Smooth muscle cell (in vitro differentiated cells): ENCODE measurements around the gene CPT1A. TPM values are rescaled to one million over a fixed set of nuclear protein-coding genes. Genes with fewer than 3 reads are reported as not detected.

Source experiments
- DNase-seq: peaks from one replicate; lab custom pipeline; 2025; ENCODE audit not compliant: unreplicated experiment; lab: John Stamatoyannopoulos, UW
- H2AFZ ChIP-seq: fragments of 200-600 bp; sonication (generic); 2 replicates; pipeline ENCODE4 v1.6.0; 2016; ENCODE audit warnings: antibody characterized with exemption, low read depth, mild to moderate bottlenecking
- H3F3A ChIP-seq: fragments of 200-600 bp; sonication (generic); 2 replicates; pipeline ENCODE4 v1.6.0; 2017; ENCODE audit warnings: antibody characterized with exemption, low read depth
- H3K27ac ChIP-seq: fragments of 200-600 bp; sonication (generic); 2 replicates; pipeline ENCODE4 v1.5.1; 2016; ENCODE audit warnings: low read depth, mild to moderate bottlenecking
- H3K27me3 ChIP-seq: fragments of 200-600 bp; sonication (generic); 2 replicates; pipeline ENCODE4 v1.6.1; 2016; ENCODE audit warnings: low read depth, mild to moderate bottlenecking
- H3K36me3 ChIP-seq: fragments of 200-600 bp; sonication (generic); 2 replicates; pipeline ENCODE4 v1.5.1; 2016; ENCODE audit warnings: low read depth
- H3K4me1 ChIP-seq: fragments of 200-600 bp; sonication (generic); 2 replicates; pipeline ENCODE4 v1.5.1; 2016; ENCODE audit warnings: low read depth
- H3K4me2 ChIP-seq: fragments of 200-600 bp; sonication (generic); 2 replicates; pipeline ENCODE4 v1.6.0; 2016; ENCODE audit warnings: mild to moderate bottlenecking
- H3K4me3 ChIP-seq: fragments of 200-600 bp; sonication (generic); 2 replicates; pipeline ENCODE4 v1.5.1; 2016; ENCODE audit warnings: mild to moderate bottlenecking
- H3K79me2 ChIP-seq: fragments of 200-600 bp; sonication (generic); 2 replicates; pipeline ENCODE4 v1.6.0; 2016; ENCODE audit warnings: low read depth, mild to moderate bottlenecking
- H3K9ac ChIP-seq: fragments of 200-600 bp; sonication (generic); 2 replicates; pipeline ENCODE4 v1.6.0; 2016; ENCODE audit warnings: low read depth
- H3K9me3 ChIP-seq: fragments of 200-600 bp; sonication (generic); replicated peaks from 2 replicates; pipeline ENCODE4 v1.5.1; 2016; ENCODE audit warnings: low read depth
- H4K20me1 ChIP-seq: fragments of 200-600 bp; sonication (generic); 2 replicates; pipeline ENCODE4 v1.6.0; 2016; ENCODE audit warnings: low read depth
- CTCF ChIP-seq: fragments of 200-600 bp; sonication (generic); IDR thresholded peaks from 2 replicates; pipeline ENCODE4 v1.5.1; 2017; ENCODE audit warnings: borderline replicate concordance, mild to moderate bottlenecking, antibody characterized with exemption; ENCODE audit not compliant: insufficient read depth, poor library complexity, severe bottlenecking
- WGBS: methylation state at CpG from one replicate; pipeline ENCODE4 v1.1.7; 2016; ENCODE audit warnings: low lambda C conversion rate; 5-methylcytosine and 5-hydroxymethylcytosine counted together
- polyA plus RNA-seq: library from polyadenylated mRNA; unstranded; fragments of >200 nt; fragmentation: Nextera tagmentation; extraction: Ambion mirVana; gene quantifications from 2 replicates; pipeline ENCODE4 v1.2.1, GENCODE V29; 2016
- total RNA-seq: library from RNA; depleted of rRNA; stranded (reverse); fragments of >200 nt; gene quantifications from 2 replicates; pipeline ENCODE4 v1.2.3, GENCODE V29; 2014

CPT1A gene
- total and polyA plus RNA-seq, 2 experiments from 2014 or later = 0.24 to 1.9 TPM

- WGBS = 89% methylated on average over 7 of the region's 7 CpGs
- no peaks in the 10 kb centered on the region for H3K36me3 ChIP-seq
Measured at GRCh38 chr11:68734111-68734510, 107.6 kb downstream of the CPT1A start.

GRCh38 chr11:68727783-68728182 lies 113.9 kb downstream of the CPT1A start:
- H3K27ac ChIP-seq = no peak overlapping the region
- no peaks in the 10 kb centered on the region for H4K20me1 ChIP-seq
- no peaks in the 10 kb centered on the region for H3K4me1 ChIP-seq
- H3K9ac ChIP-seq = no peak overlapping the region
- H2AFZ ChIP-seq = no peak overlapping the region
- 85% methylated on average over 6 of the region's 6 CpGs for WGBS
- no peaks in the 10 kb centered on the region for H3K79me2 ChIP-seq
- H3K4me2 ChIP-seq = no peak overlapping the region
- no peak for DNase-seq
- no peaks in the 10 kb centered on the region for H3K27me3 ChIP-seq
- H3F3A ChIP-seq = no peaks in the 10 kb centered on the region
- no peaks in the 10 kb centered on the region for H3K36me3 ChIP-seq
- TF ChIP-seq CTCF = no peak
- H3K9me3 ChIP-seq = no peaks in the 10 kb centered on the region
- no peak overlapping the region for H3K4me3 ChIP-seq

More at GRCh38 chr11:68734111-68734510, 107.6 kb downstream of the CPT1A start:
- Histone ChIP-seq H3K4me1 (no peaks in the 10 kb centered on the region), H3K79me2 (no peaks in the 10 kb centered on the region), H3K9ac (no peak overlapping the region), H3K4me3 (no peak overlapping the region), H3K27ac (no peak overlapping the region), H4K20me1 (no peaks in the 10 kb centered on the region), H3F3A (no peaks in the 10 kb centered on the region), H2AFZ (no peak overlapping the region), H3K4me2 (no peak overlapping the region), H3K9me3 (no peaks in the 10 kb centered on the region), H3K27me3 (no peaks in the 10 kb centered on the region)
- no peak for TF ChIP-seq CTCF
- DNase-seq = no peak

GRCh38 chr11:68724293-68724692 lies 117.4 kb downstream of the CPT1A start:
- 90% methylated on average over 4 of the region's 4 CpGs for WGBS

More at GRCh38 chr11:68724293-68724692, 117.4 kb downstream of the CPT1A start:
- Histone ChIP-seq H3F3A (no peaks in the 10 kb centered on the region), H3K79me2 (no peaks in the 10 kb centered on the region), H3K9me3 (peaks cover 11% of the 10 kb centered on the region), H3K9ac (no peak overlapping the region), H4K20me1 (no peaks in the 10 kb centered on the region), H3K4me1 (no peaks in the 10 kb centered on the region), H3K27ac (no peak overlapping the region), H3K27me3 (no peaks in the 10 kb centered on the region), H2AFZ (no peak overlapping the region), H3K36me3 (no peaks in the 10 kb centered on the region), H3K4me2 (no peak overlapping the region), H3K4me3 (no peak overlapping the region)
- no peak for TF ChIP-seq CTCF
- no peak for DNase-seq
